Keratinocyte (primary cell): ENCODE results near the gene PPP2R5C. TPM values are rescaled to one million over a fixed set of nuclear protein-coding genes. Genes with fewer than 3 reads are reported as not detected.

Source experiments
- DNase-seq: peaks from one replicate; pipeline ENCODE4 v3.0.0-alpha.2; 2011; ENCODE audit warnings: low read depth, missing footprints, low spot score
- FAIRE-seq: peaks from 2 replicates; lab custom pipeline; 2011; peaks lifted over from hg19 to GRCh38; lab: Jason Lieb, UNC
- H2AFZ ChIP-seq: 2 replicates; pipeline ENCODE4 v1.6.0; 2012; ENCODE audit warnings: low read length, control low read depth, inconsistent platforms; ENCODE audit not compliant: control insufficient read depth
- H3K27ac ChIP-seq: 2 replicates; pipeline ENCODE4 v1.5.1; 2011; ENCODE audit warnings: low read length; ENCODE audit not compliant: control insufficient read depth, insufficient read depth
- H3K27me3 ChIP-seq: 3 replicates; pipeline ENCODE4 v1.6.0; 2011; ENCODE audit warnings: low read length; ENCODE audit not compliant: control insufficient read depth, insufficient read depth; ENCODE audit errors: extremely low read depth
- H3K36me3 ChIP-seq, 2 experiments: 2 replicates in 1 of 2; 3 replicates in 1 of 2; pipeline ENCODE4 v1.5.1; 2011; ENCODE audit warnings: low read length in 2 of 2, mild to moderate bottlenecking in 1 of 2; ENCODE audit not compliant: control insufficient read depth in 2 of 2, insufficient read depth in 2 of 2; ENCODE audit errors: extremely low read depth in 1 of 2
- H3K4me1 ChIP-seq: 3 replicates; pipeline ENCODE4 v1.5.1; 2011; ENCODE audit warnings: low read length; ENCODE audit not compliant: control insufficient read depth, insufficient read depth; ENCODE audit errors: extremely low read depth
- H3K4me2 ChIP-seq: 3 replicates; pipeline ENCODE4 v1.6.0; 2011; ENCODE audit warnings: low read depth, low read length; ENCODE audit not compliant: control insufficient read depth, insufficient read depth; ENCODE audit errors: extremely low read depth
- H3K4me3 ChIP-seq, 3 experiments: fragments of 200-600 bp in 1 of 3; sonication (generic) in 1 of 3; 2 replicates in 2 of 3; 3 replicates in 1 of 3; pipeline ENCODE4 v1.5.1; 2011 to 2016; ENCODE audit warnings: low read length in 3 of 3, mild to moderate bottlenecking in 3 of 3, control low read depth in 2 of 3, inconsistent platforms in 1 of 3, low read depth in 1 of 3, mixed read lengths in 1 of 3, mixed run types in 1 of 3, moderate library complexity in 1 of 3; ENCODE audit not compliant: control insufficient read depth in 2 of 3, insufficient read depth in 2 of 3; ENCODE audit errors: extremely low read depth in 1 of 3
- H3K79me2 ChIP-seq: 2 replicates; pipeline ENCODE4 v1.6.0; 2012; ENCODE audit warnings: low read length; ENCODE audit not compliant: control insufficient read depth, insufficient read depth
- H3K9ac ChIP-seq: 3 replicates; pipeline ENCODE4 v1.6.0; 2011; ENCODE audit warnings: low read length; ENCODE audit not compliant: control insufficient read depth, insufficient read depth; ENCODE audit errors: extremely low read depth
- H3K9me1 ChIP-seq: 3 replicates; pipeline ENCODE4 v1.6.0; 2011; ENCODE audit warnings: low read length; ENCODE audit not compliant: control insufficient read depth, insufficient read depth; ENCODE audit errors: extremely low read depth
- H3K9me3 ChIP-seq: 2 replicates; pipeline ENCODE4 v1.5.1; 2012; ENCODE audit warnings: low read depth, low read length; ENCODE audit not compliant: control insufficient read depth
- H4K20me1 ChIP-seq: 3 replicates; pipeline ENCODE4 v1.6.0; 2011; ENCODE audit warnings: low read length; ENCODE audit not compliant: control insufficient read depth, insufficient read depth; ENCODE audit errors: extremely low read depth
- EZH2 ChIP-seq: IDR thresholded peaks from one replicate; pipeline ENCODE4 v1.6.1; 2012; ENCODE audit warnings: inconsistent platforms, mild to moderate bottlenecking, low read length, moderate library complexity
- dilution Hi-C: fragments of 300-500 bp; cut with MboI; formaldehyde crosslinking; loops from one replicate; pipeline ENCODE4 v1.7.0; 2020; ENCODE audit warnings: low sequenced_read_pairs; ENCODE audit not compliant: extremely low pct_ligation_motif_present
- polyA plus RNA-seq, 5 experiments: library from polyadenylated mRNA; depleted of rRNA in 3 of 5; stranded (reverse) in 3 of 5; stranded (forward) in 1 of 5; unstranded in 1 of 5; fragments of >200 nt; gene quantifications; 1 replicate in 1 of 5; 2 replicates in 3 of 5; 3 replicates in 1 of 5; pipeline versions ENCODE4 v1.2.1 to v1.2.3, GENCODE V29; 2011 to 2012; ENCODE audit warnings: missing spikeins in 2 of 5, low read depth in 1 of 5, low replicate concordance in 1 of 5
- TF ChIP-seq, protein P1 (sequence below), 3 experiments: IDR thresholded peaks in 1 of 3; conservative IDR thresholded peaks in 1 of 3; optimal IDR thresholded peaks in 1 of 3; 2 replicates in 2 of 3; 3 replicates in 1 of 3; pipeline versions ENCODE3 to v1.5.1; 2011; ENCODE audit warnings: low read length in 3 of 3, mild to moderate bottlenecking in 3 of 3, moderate library complexity in 2 of 3, control low read depth in 1 of 3, inconsistent platforms in 1 of 3; ENCODE audit not compliant: insufficient read depth in 2 of 3; ENCODE audit errors: extremely low read depth in 1 of 3

The PPP2R5C gene
- polyA plus RNA-seq, 1 donor (not counting 4 experiments of a cell fraction or from before 2014, with no cell fraction given) = 105 TPM

GRCh38 chr14:101823511-101824120, 62.1 kb downstream of the PPP2R5C start:
- H4K20me1 ChIP-seq = no peaks in the 10 kb centered on the region
- DNase-seq = no peak
- peaks cover 81% of the 10 kb centered on the region for H3K79me2 ChIP-seq
- FAIRE-seq = peak; percentile 69
- no peak overlapping the region for H2AFZ ChIP-seq
- TF ChIP-seq EZH2 = no peak
- TF ChIP-seq, protein P1, sequence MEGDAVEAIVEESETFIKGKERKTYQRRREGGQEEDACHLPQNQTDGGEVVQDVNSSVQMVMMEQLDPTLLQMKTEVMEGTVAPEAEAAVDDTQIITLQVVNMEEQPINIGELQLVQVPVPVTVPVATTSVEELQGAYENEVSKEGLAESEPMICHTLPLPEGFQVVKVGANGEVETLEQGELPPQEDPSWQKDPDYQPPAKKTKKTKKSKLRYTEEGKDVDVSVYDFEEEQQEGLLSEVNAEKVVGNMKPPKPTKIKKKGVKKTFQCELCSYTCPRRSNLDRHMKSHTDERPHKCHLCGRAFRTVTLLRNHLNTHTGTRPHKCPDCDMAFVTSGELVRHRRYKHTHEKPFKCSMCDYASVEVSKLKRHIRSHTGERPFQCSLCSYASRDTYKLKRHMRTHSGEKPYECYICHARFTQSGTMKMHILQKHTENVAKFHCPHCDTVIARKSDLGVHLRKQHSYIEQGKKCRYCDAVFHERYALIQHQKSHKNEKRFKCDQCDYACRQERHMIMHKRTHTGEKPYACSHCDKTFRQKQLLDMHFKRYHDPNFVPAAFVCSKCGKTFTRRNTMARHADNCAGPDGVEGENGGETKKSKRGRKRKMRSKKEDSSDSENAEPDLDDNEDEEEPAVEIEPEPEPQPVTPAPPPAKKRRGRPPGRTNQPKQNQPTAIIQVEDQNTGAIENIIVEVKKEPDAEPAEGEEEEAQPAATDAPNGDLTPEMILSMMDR (optimal IDR thresholded peaks at IDR 0.05 in 1 of 3, IDR thresholded peaks at IDR 0.05 in 1 of 3, conservative IDR thresholded peaks at IDR 0.05 in 1 of 3; ENCODE audit: extremely low read depth in 1 of 3, insufficient read depth in 2 of 3, low read length in 3 of 3) = no peak
- H3K27me3 ChIP-seq = no peaks in the 10 kb centered on the region
- H3K9me1 ChIP-seq = no peaks in the 10 kb centered on the region
- H3K9ac ChIP-seq = peak overlapping the region; percentile 58
- H3K9me3 ChIP-seq = no peaks in the 10 kb centered on the region
- peaks cover 0 to 10% of the 10 kb centered on the region in 2 experiments for H3K36me3 ChIP-seq
- H3K4me2 ChIP-seq = peak overlapping the region; percentile 85
- H3K4me1 ChIP-seq = peaks cover 23% of the 10 kb centered on the region
- dilution Hi-C loops = no loop called here
- peak overlapping the region in 2 of 3 experiments; percentile 18 to 37 for H3K4me3 ChIP-seq
- H3K27ac ChIP-seq = peak overlapping the region; percentile 59

DNA sequence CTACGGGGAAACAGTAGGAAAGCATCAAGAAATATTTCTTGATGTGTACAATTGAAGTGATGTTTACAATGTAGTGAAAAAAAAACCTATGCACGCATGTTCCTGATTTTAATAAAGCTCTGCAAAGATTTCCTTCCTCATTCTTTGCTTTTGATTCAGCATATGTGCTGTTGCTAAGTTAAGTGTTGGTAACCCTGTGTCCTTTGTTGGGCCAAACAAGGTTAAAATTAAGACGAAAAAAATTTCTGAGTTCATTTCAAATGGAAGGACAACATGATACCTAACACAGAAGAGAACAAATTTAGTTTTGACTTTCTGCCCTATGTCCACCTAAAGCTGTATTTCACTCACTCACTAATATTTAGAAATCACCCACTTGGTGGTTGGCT, 62.8 kb downstream of the PPP2R5C start:
- Histone ChIP-seq H3K79me2 (peaks cover 80% of the 10 kb centered on the region), H4K20me1 (no peaks in the 10 kb centered on the region), H3K27ac (peak overlapping the region; percentile 59), H2AFZ (no peak overlapping the region), H3K4me3 (no peak overlapping the region), H3K9me1 (no peaks in the 10 kb centered on the region), H3K36me3 (peaks cover 1 to 10% of the 10 kb centered on the region in 2 experiments), H3K27me3 (no peaks in the 10 kb centered on the region), H3K4me1 (peaks cover 23% of the 10 kb centered on the region), H3K9me3 (no peaks in the 10 kb centered on the region), H3K9ac (peak overlapping the region; percentile 63), H3K4me2 (peak overlapping the region; percentile 85)
- FAIRE-seq (no peak), DNase-seq (no peak)
- no peak for TF ChIP-seq EZH2
- TF ChIP-seq, protein P1 (optimal IDR thresholded peaks at IDR 0.05 in 1 of 3, IDR thresholded peaks at IDR 0.05 in 1 of 3, conservative IDR thresholded peaks at IDR 0.05 in 1 of 3; ENCODE audit: extremely low read depth in 1 of 3, insufficient read depth in 2 of 3, low read length in 3 of 3) = no peak
- dilution Hi-C loops = no loop called here
